Endometrium (tissue), 2 donors: ENCODE measurements around the gene HMGN2.

ENCODE experiments used
- FAIRE-seq: peaks from 2 replicates; lab custom pipeline; 2012; peaks lifted over from hg19 to GRCh38; lab: Jason Lieb, UNC
- donor health status: control.
- donor health status: control.

Gene HMGN2

DNA sequence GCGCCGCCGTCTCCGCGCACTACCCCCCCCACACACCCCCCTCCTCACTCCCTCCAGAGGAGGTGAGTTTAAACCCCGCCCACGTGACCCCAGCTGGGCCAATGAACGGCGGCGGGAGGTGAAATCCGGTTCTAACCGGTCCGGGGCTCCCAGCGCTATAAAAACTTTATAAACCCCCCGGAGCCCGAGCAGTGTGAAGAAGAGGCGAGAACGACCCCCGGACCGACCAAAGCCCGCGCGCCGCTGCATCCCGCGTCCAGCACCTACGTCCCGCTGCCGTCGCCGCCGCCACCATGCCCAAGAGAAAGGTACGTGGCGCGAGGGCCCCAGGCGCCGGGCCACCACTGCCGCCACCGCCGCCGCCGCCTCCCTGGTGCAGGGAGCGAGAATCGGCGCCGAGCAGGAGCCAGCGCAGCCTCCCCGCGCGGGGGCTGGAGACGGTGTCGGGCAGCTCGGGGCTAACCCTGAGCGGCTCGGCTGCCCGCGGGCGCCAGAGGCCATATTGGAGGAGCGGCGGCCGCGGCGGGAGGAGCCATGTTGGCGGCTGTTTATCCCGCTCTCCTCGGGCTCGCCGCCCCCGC, at the start of gene HMGN2:
HMGN2 (plus strand) TSS at position 121 of the 581 bp plus-strand sequence; CDS start at position 294, 173 bp downstream.
- no peak for FAIRE-seq

- no peak for FAIRE-seq
These were observed 42.5 kb upstream of the HMGN2 start for GRCh38 chr1:26429721-26430120.

- peak; percentile 95 for FAIRE-seq
These were observed 40.1 kb upstream of the HMGN2 start, which contains the start of gene DHDDS for GRCh38 chr1:26431979-26432695. DHDDS (plus strand) TSS chr1:26432321; CDS start chr1:26432946, 625 bp downstream.

GRCh38 chr1:26432793-26433192, 39.4 kb upstream of the HMGN2 start:
- no peak for FAIRE-seq

- no peak for FAIRE-seq
These were observed 38.0 kb upstream of the HMGN2 start for GRCh38 chr1:26434161-26434752.

DNA sequence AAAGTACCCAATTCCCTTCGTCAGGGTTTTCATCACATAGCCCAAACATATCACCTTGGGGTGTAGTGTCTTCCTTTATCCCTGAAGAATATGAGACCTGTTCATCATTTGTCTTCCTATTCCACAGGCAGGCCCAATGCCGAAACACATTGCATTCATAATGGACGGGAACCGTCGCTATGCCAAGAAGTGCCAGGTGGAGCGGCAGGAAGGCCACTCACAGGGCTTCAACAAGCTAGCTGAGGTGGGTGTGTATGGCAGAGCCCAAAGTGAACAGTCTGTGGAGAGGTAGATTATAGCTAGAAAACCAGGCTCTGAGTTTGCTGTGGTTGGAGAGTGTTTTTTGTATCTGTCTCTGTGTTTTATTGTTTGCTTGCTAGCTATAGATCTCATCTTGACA, 34.2 kb upstream of the HMGN2 start:
- no peak for FAIRE-seq

GRCh38 chr1:26440259-26440658, 32.0 kb upstream of the HMGN2 start:
- FAIRE-seq, result no peak

DNA sequence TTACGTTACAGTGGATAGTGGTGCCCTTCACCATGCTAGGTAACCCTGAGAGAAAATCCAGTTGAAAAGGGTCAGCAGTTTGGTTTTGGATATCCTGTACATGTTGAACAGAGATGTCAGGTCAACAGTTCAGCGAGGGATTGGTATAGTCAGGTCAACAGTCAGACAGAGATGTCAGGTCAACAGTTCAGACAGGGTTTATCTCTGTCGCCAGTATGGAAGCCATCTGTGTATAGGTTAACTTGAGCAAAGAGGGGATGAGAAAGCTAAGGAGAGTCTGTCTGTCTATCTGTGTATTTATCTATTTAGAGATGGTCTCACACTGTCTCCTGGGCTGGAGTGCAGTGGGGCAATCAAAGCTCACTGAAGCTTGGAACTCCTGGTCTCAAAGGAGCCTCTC, 22.4 kb upstream of the HMGN2 start:
- no peak for FAIRE-seq

- FAIRE-seq, result no peak
These were observed 21.3 kb upstream of the HMGN2 start for GRCh38 chr1:26450908-26451307.

GRCh38 chr1:26452459-26453183, 19.6 kb upstream of the HMGN2 start:
- FAIRE-seq, result no peak

GRCh38 chr1:26459148-26459547, 13.1 kb upstream of the HMGN2 start:
- no peak for FAIRE-seq

DNA sequence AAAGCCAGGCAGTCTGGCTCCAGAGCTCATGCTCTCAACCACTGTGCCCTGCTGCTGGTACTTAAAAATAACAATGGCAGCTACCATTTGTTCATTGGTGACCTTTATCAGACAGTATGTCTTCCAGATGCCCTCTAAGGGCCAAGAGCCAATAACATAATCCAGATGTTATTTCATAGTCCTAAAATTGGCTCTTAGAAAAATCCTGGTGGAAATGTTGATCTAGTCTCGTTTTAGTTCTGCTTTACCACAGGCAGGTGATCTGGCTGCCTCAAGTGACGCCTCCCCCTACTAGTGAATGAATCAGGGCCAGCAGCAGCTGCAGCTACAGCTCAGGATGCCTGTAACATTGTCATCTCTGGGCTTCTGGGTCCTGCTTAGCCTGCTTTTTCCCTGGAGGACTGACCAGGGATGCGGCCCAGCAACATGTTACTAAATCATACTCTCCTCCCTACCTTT, 12.6 kb upstream of the HMGN2 start:
- FAIRE-seq, result no peak

DNA sequence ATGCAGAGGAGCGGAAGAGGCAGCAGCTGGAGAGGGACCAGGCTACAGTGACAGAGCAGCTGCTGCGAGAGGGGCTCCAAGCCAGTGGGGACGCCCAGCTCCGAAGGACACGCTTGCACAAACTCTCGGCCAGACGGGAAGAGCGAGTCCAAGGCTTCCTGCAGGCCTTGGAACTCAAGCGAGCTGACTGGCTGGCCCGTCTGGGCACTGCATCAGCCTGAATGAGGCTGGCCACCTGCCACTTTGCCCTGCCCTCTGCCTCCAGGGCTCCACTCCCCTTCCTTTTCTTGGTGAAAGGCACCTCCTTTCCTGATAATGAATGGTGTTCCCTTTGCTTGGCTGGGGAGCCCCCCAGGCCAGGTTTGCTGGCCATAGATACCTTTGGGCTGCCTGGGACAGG, 3.3 kb upstream of the HMGN2 start:
- FAIRE-seq, result no peak

GRCh38 chr1:26469558-26469957, 2.7 kb upstream of the HMGN2 start:
- no peak for FAIRE-seq

- FAIRE-seq, result no peak
These were observed 1.3 kb upstream of the HMGN2 start for GRCh38 chr1:26470878-26471497.

DNA sequence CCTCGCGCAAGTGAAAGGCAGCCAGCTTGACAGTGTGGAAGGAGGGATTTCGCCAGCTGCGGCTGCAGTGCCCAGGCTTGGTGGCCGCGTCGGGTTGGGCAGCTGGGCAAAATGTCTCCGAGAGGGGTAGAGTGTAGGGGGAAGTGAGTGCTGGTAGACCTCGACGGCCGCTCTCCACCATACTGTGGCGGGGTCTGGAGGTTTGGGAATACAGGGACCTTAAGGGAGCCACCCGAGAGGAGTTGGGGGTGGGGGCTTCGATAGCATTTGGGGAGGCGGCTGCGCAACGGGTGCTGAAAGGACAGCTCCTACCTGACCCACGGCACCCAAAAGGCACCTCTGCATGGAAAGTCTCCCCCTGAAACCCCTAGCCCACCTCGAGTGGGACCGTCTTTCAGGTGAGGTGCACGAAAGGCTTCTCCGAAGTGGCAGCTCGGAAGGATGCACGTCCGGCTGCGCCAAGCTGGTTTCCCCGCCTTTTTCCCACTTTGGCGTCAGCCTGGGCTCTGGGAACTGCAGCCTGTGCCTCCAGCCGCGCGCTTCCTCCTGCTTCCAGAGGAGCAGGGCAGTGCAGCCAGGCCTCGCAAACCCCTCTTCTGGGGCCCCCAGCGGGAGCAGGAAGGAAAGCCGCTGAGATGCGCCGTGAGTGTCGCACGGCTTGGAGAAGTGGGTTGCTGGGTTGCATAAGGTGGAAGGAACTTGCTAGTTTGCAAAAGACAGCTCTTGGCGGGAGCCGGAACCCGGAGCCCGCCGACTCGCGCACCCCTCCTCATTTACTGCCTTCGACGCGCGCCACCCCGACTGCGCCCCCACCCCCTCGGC, 531 bp upstream of the HMGN2 start:
- no peak for FAIRE-seq

DNA sequence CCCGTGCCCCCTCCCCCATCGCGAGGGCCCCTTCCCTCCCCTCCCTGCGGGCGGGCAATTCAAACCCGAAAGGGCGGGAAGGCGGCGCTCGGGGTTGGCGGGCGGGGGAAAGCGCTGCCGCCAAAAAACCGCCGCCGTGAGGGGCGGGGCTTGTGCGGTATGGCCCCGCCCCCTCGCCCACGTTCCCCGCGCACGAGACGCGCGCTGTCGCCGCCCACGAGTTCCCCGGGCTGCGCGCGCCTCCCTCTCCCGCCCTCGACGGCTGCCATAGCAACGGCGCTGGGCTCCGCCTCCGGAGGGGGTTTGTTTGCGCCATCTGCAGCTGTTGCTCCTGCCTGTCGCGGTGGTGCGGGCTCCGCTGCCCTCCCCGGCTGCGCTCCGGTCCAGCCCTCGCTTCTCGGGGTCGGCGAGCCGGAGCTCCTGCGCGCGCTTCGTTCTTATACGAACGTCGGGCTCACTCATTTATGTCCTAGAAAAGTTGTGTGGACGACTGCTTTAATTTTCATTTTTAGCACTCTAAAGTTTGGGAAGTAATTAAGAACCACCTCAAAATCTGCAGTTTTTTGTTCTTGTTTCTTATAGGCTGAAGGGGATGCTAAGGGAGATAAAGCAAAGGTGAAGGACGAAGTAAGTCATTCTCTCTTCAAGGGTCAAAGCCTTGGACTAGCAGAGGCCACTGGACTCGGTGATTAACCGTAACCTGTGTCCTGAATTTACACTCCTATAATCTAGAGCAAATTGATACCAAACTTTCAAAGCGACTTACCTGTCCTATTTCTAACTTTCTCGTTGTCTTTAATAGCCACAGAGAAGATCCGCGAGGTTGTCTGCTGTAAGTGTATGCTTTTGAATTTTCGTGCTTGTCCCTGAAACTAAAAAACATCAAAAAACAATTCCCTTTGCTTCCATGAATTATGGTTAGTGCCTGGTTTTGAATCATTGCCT, 933 bp downstream of the HMGN2 start:
- FAIRE-seq, result no peak

DNA sequence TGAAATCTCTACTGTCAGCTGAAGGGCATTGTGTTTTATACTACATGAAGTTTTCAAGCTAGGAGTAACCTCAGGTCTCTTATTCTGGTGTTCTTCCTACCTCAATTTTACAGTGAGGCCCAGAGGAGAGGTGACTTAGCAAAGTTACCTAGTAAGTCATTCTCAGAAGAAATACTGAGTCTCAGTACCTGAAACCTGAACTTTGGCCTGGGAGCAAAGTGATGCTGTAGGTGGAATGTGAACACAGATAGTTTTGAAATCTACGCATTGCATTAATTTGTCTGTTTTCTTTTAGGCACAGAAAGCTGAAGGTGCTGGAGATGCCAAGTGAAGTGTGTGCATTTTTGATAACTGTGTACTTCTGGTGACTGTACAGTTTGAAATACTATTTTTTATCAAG, 2.6 kb downstream of the HMGN2 start:
- no peak for FAIRE-seq

DNA sequence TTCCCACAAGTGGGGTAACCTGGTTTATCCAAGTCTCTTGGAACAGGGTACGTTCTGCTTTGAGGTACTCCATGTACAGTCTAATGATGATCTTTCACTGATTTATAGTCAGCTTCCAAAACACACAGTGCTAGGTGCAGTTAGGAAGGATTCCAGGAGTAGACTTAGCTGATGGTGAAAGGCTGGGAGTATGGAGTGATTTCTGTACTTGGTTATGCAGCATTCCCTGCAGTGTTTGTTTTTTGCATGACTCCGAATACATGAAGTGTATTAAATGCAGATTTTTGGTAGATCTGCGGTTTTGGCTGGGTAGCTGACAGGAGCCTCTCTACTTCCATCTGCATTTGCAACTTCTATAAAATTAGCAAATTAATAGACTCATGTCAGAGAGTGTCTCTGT, 3.7 kb downstream of the HMGN2 start:
- no peak for FAIRE-seq

DNA sequence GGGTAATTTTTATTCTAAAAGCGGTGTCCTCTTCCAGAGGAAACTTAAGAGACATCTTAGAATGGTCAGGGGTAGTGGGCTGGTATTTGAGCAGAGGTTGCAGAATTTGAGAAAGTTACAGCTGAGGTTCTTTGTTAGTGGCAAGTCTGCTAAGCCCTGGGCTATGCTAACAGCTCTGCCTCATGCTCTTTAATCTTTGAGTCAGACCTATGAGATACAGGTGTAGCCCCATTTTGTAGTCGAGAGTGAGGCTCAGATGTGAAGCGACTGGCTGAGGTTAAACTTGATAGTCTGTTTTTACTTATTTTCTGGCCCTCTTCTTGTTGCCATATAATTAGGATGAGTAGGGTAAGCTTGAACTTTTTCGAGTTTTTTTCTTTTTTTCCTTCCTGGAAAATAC, 4.7 kb downstream of the HMGN2 start:
- FAIRE-seq, result no peak
